SK-N-SH (cell line): ENCODE measurements around the gene PRSS23. TPM values are rescaled to one million over a fixed set of nuclear protein-coding genes. Genes with fewer than 3 reads are reported as not detected.
"Not testable (repeated sequence)": the region's sequence is repeated elsewhere in the genome, so short reads cannot be mapped to it uniquely, and the experiment has no call there.

Source experiments
- CTCF ChIA-PET: fragments of 300-600, 350-600 bp; formaldehyde crosslinking; extraction: SDS; loops from one replicate; lab custom pipeline; 2021; lab: Yijun Ruan, JAX
- POLR2A ChIA-PET: fragments of 350-600 bp; sonication (Branson Sonifier 250); formaldehyde crosslinking; extraction: SDS; loops from one replicate; lab custom pipeline; 2020; ENCODE audit warnings: antibody characterized with exemption, inconsistent platforms; lab: Yijun Ruan, JAX
- DNase-seq: peaks from one replicate; pipeline ENCODE4 v3.0.0; 2012
- H2AFZ ChIP-seq: fragments of 200-600 bp; sonication (generic); 2 replicates; pipeline ENCODE4 v1.8.1; 2016; ENCODE audit warnings: antibody characterized with exemption, mild to moderate bottlenecking, low read depth
- H3F3A ChIP-seq: fragments of 200-600 bp; sonication (generic); replicated peaks from 2 replicates; pipeline ENCODE3; 2016; ENCODE audit warnings: antibody characterized with exemption, mild to moderate bottlenecking; ENCODE audit not compliant: insufficient read depth
- H3K27ac ChIP-seq, 2 experiments: fragments of 200-500 bp in 1 of 2; fragments of 200-600 bp in 1 of 2; sonication (Bioruptor generic) in 1 of 2; sonication (generic), shearing (Covaris generic) in 1 of 2; 2 replicates each; pipeline versions ENCODE4 v1.5.1 to v1.6.1; 2014 to 2016; ENCODE audit warnings: low read depth in 2 of 2, inconsistent platforms in 1 of 2, low read length in 1 of 2, mild to moderate bottlenecking in 1 of 2, mixed read lengths in 1 of 2
- H3K27me3 ChIP-seq: fragments of 200-600 bp; sonication (generic), shearing (Covaris generic); 2 replicates; pipeline ENCODE4 v1.6.1; 2016; ENCODE audit warnings: mixed run types; ENCODE audit not compliant: insufficient read depth
- H3K36me3 ChIP-seq, 2 experiments: fragments of 200-500 bp in 1 of 2; fragments of 200-600 bp in 1 of 2; sonication (Bioruptor generic) in 1 of 2; sonication (generic) in 1 of 2; replicated peaks in 1 of 2; 2 replicates each; pipeline versions ENCODE3 to v1.5.1; 2014 to 2016; ENCODE audit warnings: low read length in 1 of 2, mild to moderate bottlenecking in 1 of 2; ENCODE audit not compliant: insufficient read depth in 2 of 2, control insufficient read depth in 1 of 2
- H3K4me1 ChIP-seq, 2 experiments: fragments of 200-500 bp in 1 of 2; fragments of 200-600 bp in 1 of 2; sonication (Bioruptor generic) in 1 of 2; sonication (generic), shearing (Covaris generic) in 1 of 2; 2 replicates each; pipeline versions ENCODE4 v1.5.1 to v1.6.1; 2014 to 2016; ENCODE audit warnings: low read depth in 1 of 2, low read length in 1 of 2, mixed run types in 1 of 2; ENCODE audit not compliant: insufficient read depth in 2 of 2, control insufficient read depth in 1 of 2
- H3K4me2 ChIP-seq: fragments of 200-600 bp; sonication (generic), shearing (Covaris generic); 2 replicates; pipeline ENCODE4 v1.6.1; 2017; ENCODE audit warnings: mixed run types
- H3K4me3 ChIP-seq, 2 experiments: fragments of 200-500 bp in 1 of 2; fragments of 200-600 bp in 1 of 2; sonication (Bioruptor generic) in 1 of 2; sonication (generic), shearing (Covaris generic) in 1 of 2; 2 replicates each; pipeline versions ENCODE4 v1.5.1 to v1.8.1; 2014 to 2016; ENCODE audit warnings: low read depth in 2 of 2, inconsistent platforms in 1 of 2, low read length in 1 of 2, mild to moderate bottlenecking in 1 of 2, mixed read lengths in 1 of 2, moderate library complexity in 1 of 2
- H3K79me2 ChIP-seq: fragments of 200-600 bp; sonication (generic); 2 replicates; pipeline ENCODE4 v1.8.1; 2017; ENCODE audit warnings: mild to moderate bottlenecking; ENCODE audit not compliant: insufficient read depth
- H3K9ac ChIP-seq: fragments of 200-600 bp; sonication (generic); 2 replicates; pipeline ENCODE4 v1.6.1; 2017; ENCODE audit warnings: mixed run types
- H3K9me2 ChIP-seq: fragments of 200-600 bp; sonication (generic); 2 replicates; pipeline ENCODE4 v1.6.1; 2017; ENCODE audit warnings: mixed run types
- H3K9me3 ChIP-seq: fragments of 200-600 bp; sonication (generic); 2 replicates; pipeline ENCODE4 v1.6.1; 2017; ENCODE audit warnings: mixed run types, mild to moderate bottlenecking, moderate library complexity
- H4K20me1 ChIP-seq: fragments of 200-600 bp; sonication (generic); 2 replicates; pipeline ENCODE4 v1.6.1; 2017; ENCODE audit warnings: mild to moderate bottlenecking, mixed run types; ENCODE audit not compliant: insufficient read depth
- ELF1 ChIP-seq: IDR thresholded peaks from 2 replicates; pipeline ENCODE4 v1.4.0; 2012
- JUND ChIP-seq: IDR thresholded peaks from 2 replicates; pipeline ENCODE4 v1.4.0; 2012
- RAD21 ChIP-seq: IDR thresholded peaks from 2 replicates; pipeline ENCODE4 v1.6.1; 2012; ENCODE audit warnings: mild to moderate bottlenecking, low read length
- RFX5 ChIP-seq: IDR thresholded peaks from 2 replicates; pipeline ENCODE4 v1.6.1; 2012; ENCODE audit warnings: mild to moderate bottlenecking, improper control_type of control experiment, low read length
- RXRA ChIP-seq: IDR thresholded peaks from 2 replicates; pipeline ENCODE4 v1.4.0; 2012; ENCODE audit warnings: low read depth, mild to moderate bottlenecking, borderline replicate concordance
- SIN3A ChIP-seq: IDR thresholded peaks from 2 replicates; pipeline ENCODE4 v1.6.1; 2012; ENCODE audit warnings: low read depth, mild to moderate bottlenecking, low read length, moderate library complexity, borderline replicate concordance
- SMC3 ChIP-seq: IDR thresholded peaks from 2 replicates; pipeline ENCODE4 v1.6.1; 2012; ENCODE audit warnings: low read depth, low read length, improper control_type of control experiment
- TAF1 ChIP-seq: IDR thresholded peaks from 2 replicates; pipeline ENCODE4 v1.6.1; 2012; ENCODE audit warnings: low read depth, mild to moderate bottlenecking, low read length, moderate library complexity, borderline replicate concordance
- TCF12 ChIP-seq: IDR thresholded peaks from 2 replicates; pipeline ENCODE4 v1.4.0; 2012
- WGBS: methylation state at CpG from one replicate; pipeline ENCODE4 v1.1.6; 2017; ENCODE audit warnings: low lambda C conversion rate; 5-methylcytosine and 5-hydroxymethylcytosine counted together
- polyA plus RNA-seq, 3 experiments: library from polyadenylated mRNA; depleted of rRNA; stranded (reverse); fragments of >200 nt; gene quantifications; 2 replicates each; pipeline ENCODE4 v1.2.3, GENCODE V29; 2012
- TF ChIP-seq, protein P1 (sequence below): IDR thresholded peaks from 2 replicates; pipeline ENCODE4; 2012
- TF ChIP-seq, protein P2 (sequence below): fragments of 150-350 bp; IDR thresholded peaks from 2 replicates; pipeline ENCODE4 v1.6.1; 2017; ENCODE audit warnings: antibody characterized with exemption, low read length, low read depth, borderline replicate concordance
- TF ChIP-seq, protein P3 (sequence below): IDR thresholded peaks from 2 replicates; pipeline ENCODE4 v1.6.1; 2012; ENCODE audit warnings: mild to moderate bottlenecking, low read depth, low read length, moderate library complexity
- TF ChIP-seq, protein P4 (sequence below): fragments of 150-350 bp; IDR thresholded peaks from 2 replicates; pipeline ENCODE4 v1.6.1; 2016; ENCODE audit warnings: mild to moderate bottlenecking, low read depth, low read length

The PRSS23 gene
- polyA plus RNA-seq, 1 of the 3 experiments (the other 2 are of a cell fraction), result 326 TPM

DNA sequence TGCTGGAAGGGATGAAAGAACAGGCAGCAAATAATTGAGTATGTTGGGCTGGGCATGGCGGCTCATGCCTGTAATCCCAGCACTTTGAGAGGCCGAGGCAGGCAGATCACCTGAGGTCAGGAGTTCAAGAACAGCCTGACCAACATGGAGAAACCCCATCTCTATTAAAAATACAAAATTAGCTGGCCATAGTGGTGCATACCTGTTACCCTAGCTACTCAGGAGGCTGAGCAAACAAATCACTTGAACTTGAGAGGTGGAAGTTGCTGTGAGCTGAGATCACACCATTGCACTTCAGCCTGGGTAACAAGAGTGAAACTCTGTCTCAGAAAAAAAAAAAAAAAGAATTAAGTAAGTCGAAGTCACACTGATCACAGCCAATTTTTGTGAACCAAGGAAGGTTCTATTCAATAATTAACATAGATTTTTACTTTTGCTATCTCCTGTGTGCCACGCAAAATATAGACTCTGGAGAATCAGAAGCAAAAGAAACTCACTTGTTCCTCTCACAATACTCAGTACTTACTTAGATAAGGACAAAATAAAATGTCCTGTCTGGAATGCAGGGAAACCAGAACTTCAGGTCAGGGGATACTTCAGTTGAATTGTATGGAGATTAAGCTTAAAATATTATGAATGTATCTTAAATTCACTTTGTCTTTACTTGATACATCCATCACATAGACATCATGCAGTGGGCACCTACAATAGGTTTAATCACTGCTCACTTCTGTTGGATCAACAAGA is 44.6 kb downstream of the PRSS23 start:
- H3K27ac ChIP-seq, POLR2A ChIA-PET, H3K27me3 ChIP-seq, H3K79me2 ChIP-seq, H3K4me3 ChIP-seq, H4K20me1 ChIP-seq, H3F3A ChIP-seq, H3K9ac ChIP-seq, H3K9me3 ChIP-seq, H3K4me1 ChIP-seq, H3K4me2 ChIP-seq, DNase-seq, H2AFZ ChIP-seq, H3K9me2 ChIP-seq: not testable (repeated sequence)
- WGBS, result 60% methylated on average over 4 of the region's 4 CpGs
- H3K36me3 ChIP-seq, result peaks cover 7 to 13% of the 10 kb centered on the region in 2 experiments
- CTCF ChIA-PET, result interaction anchor here (1.3 kb wide), 1 partner anchor 26 kb away, joined by 4 read pairs; no protein-coding TSS in a partner anchor

DNA sequence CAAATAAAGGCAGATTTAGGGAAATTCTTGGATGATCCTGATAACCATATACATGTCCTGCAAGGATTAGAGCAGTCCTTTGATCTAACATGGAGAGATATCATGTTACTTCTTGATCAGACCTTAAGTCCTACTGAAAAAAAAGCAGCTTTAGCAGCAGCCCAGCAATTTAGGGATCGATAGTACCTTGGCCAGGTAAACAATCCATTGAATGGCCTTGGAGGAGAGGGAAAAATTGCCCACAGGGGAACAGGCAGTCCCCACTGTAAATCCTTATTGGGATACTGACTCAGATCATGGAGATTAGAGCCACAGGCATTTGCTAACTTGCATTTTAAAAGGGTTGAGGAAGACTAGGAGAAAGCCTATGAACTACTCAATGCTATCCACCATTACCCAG is 47.8 kb downstream of the PRSS23 start:
- no peak overlapping the region for H3K27ac ChIP-seq
- H3F3A ChIP-seq, result no peaks in the 10 kb centered on the region
- DNase-seq, result no peak
- no peaks in the 10 kb centered on the region for H3K4me1 ChIP-seq
- no peaks in the 10 kb centered on the region for H3K9me2 ChIP-seq
- no peak overlapping the region for H3K9ac ChIP-seq
- no peak overlapping the region for H2AFZ ChIP-seq
- peaks cover 14 to 18% of the 10 kb centered on the region in 2 experiments for H3K36me3 ChIP-seq
- TF ChIP-seq SIN3A (no peak), SMC3 (no peak), RAD21 (no peak), TAF1 (no peak), RFX5 (no peak), ELF1 (no peak), TCF12 (no peak), JUND (no peak), RXRA (no peak)
- TF ChIP-seq, protein P1, sequence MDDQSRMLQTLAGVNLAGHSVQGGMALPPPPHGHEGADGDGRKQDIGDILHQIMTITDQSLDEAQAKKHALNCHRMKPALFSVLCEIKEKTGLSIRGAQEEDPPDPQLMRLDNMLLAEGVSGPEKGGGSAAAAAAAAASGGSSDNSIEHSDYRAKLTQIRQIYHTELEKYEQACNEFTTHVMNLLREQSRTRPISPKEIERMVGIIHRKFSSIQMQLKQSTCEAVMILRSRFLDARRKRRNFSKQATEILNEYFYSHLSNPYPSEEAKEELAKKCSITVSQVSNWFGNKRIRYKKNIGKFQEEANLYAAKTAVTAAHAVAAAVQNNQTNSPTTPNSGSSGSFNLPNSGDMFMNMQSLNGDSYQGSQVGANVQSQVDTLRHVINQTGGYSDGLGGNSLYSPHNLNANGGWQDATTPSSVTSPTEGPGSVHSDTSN, result no peak
- TF ChIP-seq, protein P2, sequence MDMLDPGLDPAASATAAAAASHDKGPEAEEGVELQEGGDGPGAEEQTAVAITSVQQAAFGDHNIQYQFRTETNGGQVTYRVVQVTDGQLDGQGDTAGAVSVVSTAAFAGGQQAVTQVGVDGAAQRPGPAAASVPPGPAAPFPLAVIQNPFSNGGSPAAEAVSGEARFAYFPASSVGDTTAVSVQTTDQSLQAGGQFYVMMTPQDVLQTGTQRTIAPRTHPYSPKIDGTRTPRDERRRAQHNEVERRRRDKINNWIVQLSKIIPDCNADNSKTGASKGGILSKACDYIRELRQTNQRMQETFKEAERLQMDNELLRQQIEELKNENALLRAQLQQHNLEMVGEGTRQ, result no peak
- TF ChIP-seq, protein P3, sequence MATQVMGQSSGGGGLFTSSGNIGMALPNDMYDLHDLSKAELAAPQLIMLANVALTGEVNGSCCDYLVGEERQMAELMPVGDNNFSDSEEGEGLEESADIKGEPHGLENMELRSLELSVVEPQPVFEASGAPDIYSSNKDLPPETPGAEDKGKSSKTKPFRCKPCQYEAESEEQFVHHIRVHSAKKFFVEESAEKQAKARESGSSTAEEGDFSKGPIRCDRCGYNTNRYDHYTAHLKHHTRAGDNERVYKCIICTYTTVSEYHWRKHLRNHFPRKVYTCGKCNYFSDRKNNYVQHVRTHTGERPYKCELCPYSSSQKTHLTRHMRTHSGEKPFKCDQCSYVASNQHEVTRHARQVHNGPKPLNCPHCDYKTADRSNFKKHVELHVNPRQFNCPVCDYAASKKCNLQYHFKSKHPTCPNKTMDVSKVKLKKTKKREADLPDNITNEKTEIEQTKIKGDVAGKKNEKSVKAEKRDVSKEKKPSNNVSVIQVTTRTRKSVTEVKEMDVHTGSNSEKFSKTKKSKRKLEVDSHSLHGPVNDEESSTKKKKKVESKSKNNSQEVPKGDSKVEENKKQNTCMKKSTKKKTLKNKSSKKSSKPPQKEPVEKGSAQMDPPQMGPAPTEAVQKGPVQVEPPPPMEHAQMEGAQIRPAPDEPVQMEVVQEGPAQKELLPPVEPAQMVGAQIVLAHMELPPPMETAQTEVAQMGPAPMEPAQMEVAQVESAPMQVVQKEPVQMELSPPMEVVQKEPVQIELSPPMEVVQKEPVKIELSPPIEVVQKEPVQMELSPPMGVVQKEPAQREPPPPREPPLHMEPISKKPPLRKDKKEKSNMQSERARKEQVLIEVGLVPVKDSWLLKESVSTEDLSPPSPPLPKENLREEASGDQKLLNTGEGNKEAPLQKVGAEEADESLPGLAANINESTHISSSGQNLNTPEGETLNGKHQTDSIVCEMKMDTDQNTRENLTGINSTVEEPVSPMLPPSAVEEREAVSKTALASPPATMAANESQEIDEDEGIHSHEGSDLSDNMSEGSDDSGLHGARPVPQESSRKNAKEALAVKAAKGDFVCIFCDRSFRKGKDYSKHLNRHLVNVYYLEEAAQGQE, result no peak
- TF ChIP-seq, protein P4, sequence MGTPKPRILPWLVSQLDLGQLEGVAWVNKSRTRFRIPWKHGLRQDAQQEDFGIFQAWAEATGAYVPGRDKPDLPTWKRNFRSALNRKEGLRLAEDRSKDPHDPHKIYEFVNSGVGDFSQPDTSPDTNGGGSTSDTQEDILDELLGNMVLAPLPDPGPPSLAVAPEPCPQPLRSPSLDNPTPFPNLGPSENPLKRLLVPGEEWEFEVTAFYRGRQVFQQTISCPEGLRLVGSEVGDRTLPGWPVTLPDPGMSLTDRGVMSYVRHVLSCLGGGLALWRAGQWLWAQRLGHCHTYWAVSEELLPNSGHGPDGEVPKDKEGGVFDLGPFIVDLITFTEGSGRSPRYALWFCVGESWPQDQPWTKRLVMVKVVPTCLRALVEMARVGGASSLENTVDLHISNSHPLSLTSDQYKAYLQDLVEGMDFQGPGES, result no peak
- H3K79me2 ChIP-seq, result no peaks in the 10 kb centered on the region
- CTCF ChIA-PET, result no interaction called here
- WGBS, result 100% methylated on average over 1 of the region's 1 CpG
- H3K4me2 ChIP-seq, result no peak overlapping the region
- H3K4me3 ChIP-seq, result no peak overlapping the region
- H3K27me3 ChIP-seq, result no peaks in the 10 kb centered on the region
- H4K20me1 ChIP-seq, result no peaks in the 10 kb centered on the region
- POLR2A ChIA-PET, result no interaction called here
- no peaks in the 10 kb centered on the region for H3K9me3 ChIP-seq
